ENCODE results near the gene CMKLR1. TPM values are rescaled to one million over a fixed set of nuclear protein-coding genes. Genes with fewer than 3 reads are reported as not detected.

CMKLR1 gene
- total RNA-seq, 1 experiment from 2014 or later, result 0.24 TPM

GRCh38 chr12:108323581-108323980 lies 15.5 kb downstream of the CMKLR1 start:
- no TSS peak for BruUV-seq (replicated peaks)
- CTCF ChIA-PET, result no interaction called here

GRCh38 chr12:108322998-108323397 lies 16.1 kb downstream of the CMKLR1 start:
- POLR2A ChIA-PET (ENCODE audit: low non-redundant PET), result no interaction called here

More at GRCh38 chr12:108323581-108323980, 15.5 kb downstream of the CMKLR1 start:
- TF ChIP-seq CTCF (conservative IDR thresholded peaks at IDR 0.05; ENCODE audit: low read depth, low read length), result no peak
- no peak for TF ChIP-seq EZH2 (IDR thresholded peaks at IDR 0.05; ENCODE audit: borderline replicate concordance, low read depth, low read length, poor library complexity, severe bottlenecking)
- DNase-seq (ENCODE audit: low spot score), result no peak
- no peak overlapping the region for H3K27ac ChIP-seq (ENCODE audit: low read depth, low read length, poor library complexity, severe bottlenecking)
- H3K9me3 ChIP-seq (ENCODE audit: low read depth, low read length, poor library complexity, severe bottlenecking), result no peaks in the 10 kb centered on the region
- POLR2A ChIA-PET (ENCODE audit: low non-redundant PET), result no interaction called here
- no peaks in the 10 kb centered on the region for H3K4me1 ChIP-seq (ENCODE audit: insufficient read depth, low read length, poor library complexity, severe bottlenecking)
- no peaks in the 10 kb centered on the region for H3K36me3 ChIP-seq (ENCODE audit: insufficient read depth, low read length, poor library complexity, severe bottlenecking)
- no peak overlapping the region for H3K4me3 ChIP-seq (ENCODE audit: low read depth, low read length, poor library complexity, severe bottlenecking)
- peaks cover 10% of the 10 kb centered on the region for H3K27me3 ChIP-seq (replicated peaks; ENCODE audit: insufficient read depth, low read depth, low read length, poor library complexity)
- intact Hi-C loops (cut with micrococcal nuclease; ENCODE audit: unreplicated experiment), result no loop called here

GRCh38 chr12:108321688-108322087 lies 17.4 kb downstream of the CMKLR1 start:
- Histone ChIP-seq H3K36me3 (ENCODE audit: insufficient read depth, low read length, poor library complexity, severe bottlenecking) (no peaks in the 10 kb centered on the region), H3K9me3 (ENCODE audit: low read depth, low read length, poor library complexity, severe bottlenecking) (no peaks in the 10 kb centered on the region), H3K4me1 (ENCODE audit: insufficient read depth, low read length, poor library complexity, severe bottlenecking) (no peaks in the 10 kb centered on the region), H3K27ac (ENCODE audit: low read depth, low read length, poor library complexity, severe bottlenecking) (no peak overlapping the region), H3K27me3 (replicated peaks; ENCODE audit: insufficient read depth, low read depth, low read length, poor library complexity) (peaks cover 10% of the 10 kb centered on the region), H3K4me3 (ENCODE audit: low read depth, low read length, poor library complexity, severe bottlenecking) (no peak overlapping the region)
- POLR2A ChIA-PET (ENCODE audit: low non-redundant PET), result no interaction called here
- CTCF ChIA-PET, result no interaction called here
- no peak for DNase-seq (ENCODE audit: low spot score)
- BruUV-seq (replicated peaks), result no TSS peak
- intact Hi-C loops (cut with micrococcal nuclease; ENCODE audit: unreplicated experiment), result no loop called here
- TF ChIP-seq EZH2 (IDR thresholded peaks at IDR 0.05; ENCODE audit: borderline replicate concordance, low read depth, low read length, poor library complexity, severe bottlenecking) (no peak), CTCF (conservative IDR thresholded peaks at IDR 0.05; ENCODE audit: low read depth, low read length) (no peak)

More at GRCh38 chr12:108322998-108323397, 16.1 kb downstream of the CMKLR1 start:
- H3K9me3 ChIP-seq (ENCODE audit: low read depth, low read length, poor library complexity, severe bottlenecking), result no peaks in the 10 kb centered on the region
- CTCF ChIA-PET, result no interaction called here
- intact Hi-C loops (cut with micrococcal nuclease; ENCODE audit: unreplicated experiment), result no loop called here
- no peak overlapping the region for H3K27ac ChIP-seq (ENCODE audit: low read depth, low read length, poor library complexity, severe bottlenecking)
- peaks cover 10% of the 10 kb centered on the region for H3K27me3 ChIP-seq (replicated peaks; ENCODE audit: insufficient read depth, low read depth, low read length, poor library complexity)
- BruUV-seq (replicated peaks), result no TSS peak
- DNase-seq (ENCODE audit: low spot score), result no peak
- H3K4me1 ChIP-seq (ENCODE audit: insufficient read depth, low read length, poor library complexity, severe bottlenecking), result no peaks in the 10 kb centered on the region
- TF ChIP-seq CTCF (conservative IDR thresholded peaks at IDR 0.05; ENCODE audit: low read depth, low read length), result no peak
- TF ChIP-seq EZH2 (IDR thresholded peaks at IDR 0.05; ENCODE audit: borderline replicate concordance, low read depth, low read length, poor library complexity, severe bottlenecking), result no peak
- no peak overlapping the region for H3K4me3 ChIP-seq (ENCODE audit: low read depth, low read length, poor library complexity, severe bottlenecking)
- H3K36me3 ChIP-seq (ENCODE audit: insufficient read depth, low read length, poor library complexity, severe bottlenecking), result no peaks in the 10 kb centered on the region

All from A673 (cell line).